ACC112 (cell line): Measurements from ENCODE around the gene MEP1A.

Experiments
- H2AFZ ChIP-seq: fragments of 200-600 bp; sonication (generic); one replicate; pipeline ENCODE4 v1.6.0; 2017; ENCODE audit warnings: antibody characterized with exemption, low read length; ENCODE audit not compliant: unreplicated experiment
- H3K27ac ChIP-seq: fragments of 200-600 bp; sonication (generic); 2 replicates; pipeline ENCODE4 v1.5.1; 2014; ENCODE audit warnings: low read depth, mild to moderate bottlenecking, antibody characterized with exemption, low read length, moderate library complexity
- H3K27me3 ChIP-seq: fragments of 200-600 bp; sonication (generic); 2 replicates; pipeline ENCODE4 v1.6.1; 2014; ENCODE audit warnings: mild to moderate bottlenecking, antibody characterized with exemption, low read length, moderate library complexity, mixed read lengths; ENCODE audit not compliant: insufficient read depth
- H3K36me3 ChIP-seq: fragments of 200-600 bp; sonication (generic); 2 replicates; pipeline ENCODE4 v1.6.1; 2016; ENCODE audit warnings: mild to moderate bottlenecking, antibody characterized with exemption, low read length, moderate library complexity, mixed read lengths; ENCODE audit not compliant: insufficient read depth
- H3K4me1 ChIP-seq: fragments of 200-600 bp; sonication (generic); one replicate; pipeline ENCODE4 v1.6.1; 2016; ENCODE audit warnings: low read length, mixed read lengths; ENCODE audit not compliant: insufficient read depth, unreplicated experiment, control insufficient read depth
- H3K4me3 ChIP-seq: fragments of 200-600 bp; sonication (generic); 2 replicates; pipeline ENCODE4 v1.5.1; 2014; ENCODE audit warnings: mild to moderate bottlenecking, low read depth, low read length
- H3K79me2 ChIP-seq: fragments of 200-600 bp; sonication (generic); one replicate; pipeline ENCODE4 v1.6.0; 2016; ENCODE audit warnings: low read length; ENCODE audit not compliant: control insufficient read depth, unreplicated experiment, insufficient read depth

Gene MEP1A

GRCh38 chr6:46776070-46776712 lies 17.0 kb upstream of the MEP1A start:
- Histone ChIP-seq H3K27me3 (peaks cover 5% of the 10 kb centered on the region; the same call in 1 of the 2 replicates), H3K4me3 (no peak overlapping the region), H3K36me3 (no peaks in the 10 kb centered on the region), H3K79me2 (no peaks in the 10 kb centered on the region), H3K27ac (no peak overlapping the region), H2AFZ (no peak overlapping the region), H3K4me1 (no peaks in the 10 kb centered on the region)

- Histone ChIP-seq H3K4me3 (no peak overlapping the region), H3K27ac (no peak overlapping the region), H3K4me1 (no peaks in the 10 kb centered on the region), H3K27me3 (peaks cover 5% of the 10 kb centered on the region; the same call in 1 of the 2 replicates), H3K79me2 (no peaks in the 10 kb centered on the region), H3K36me3 (no peaks in the 10 kb centered on the region), H2AFZ (no peak overlapping the region)
These were observed 15.5 kb upstream of the MEP1A start for GRCh38 chr6:46777476-46778346.

- Histone ChIP-seq H2AFZ (no peak overlapping the region), H3K79me2 (no peaks in the 10 kb centered on the region), H3K4me1 (no peaks in the 10 kb centered on the region), H3K27ac (no peak overlapping the region), H3K27me3 (peaks cover 5% of the 10 kb centered on the region; the same call in 1 of the 2 replicates), H3K36me3 (no peaks in the 10 kb centered on the region), H3K4me3 (no peak overlapping the region)
These were observed 11.5 kb upstream of the MEP1A start for GRCh38 chr6:46781478-46782378.

DNA sequence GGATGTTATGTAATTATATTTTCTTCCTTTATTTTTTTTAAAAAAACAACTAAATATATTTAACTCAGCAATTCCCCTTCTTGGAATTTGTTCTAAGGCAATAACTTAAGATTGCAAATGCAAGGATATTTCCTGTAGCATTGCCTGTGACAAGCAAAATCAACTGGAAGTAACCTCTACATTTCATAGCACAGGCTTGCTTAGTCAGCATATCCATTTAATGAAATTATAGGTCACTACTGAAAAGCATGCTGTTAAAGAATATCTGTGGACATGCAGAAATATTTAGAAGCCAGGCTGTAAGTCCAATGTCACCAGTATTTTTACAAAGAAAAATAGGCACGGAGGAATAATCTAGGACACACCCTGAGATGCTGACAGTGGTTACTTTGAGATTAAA lies 8.7 kb upstream of the MEP1A start:
- no peaks in the 10 kb centered on the region for H3K4me1 ChIP-seq
- H3K27me3 ChIP-seq, result peaks cover 5% of the 10 kb centered on the region; the same call in 1 of the 2 replicates
- H3K27ac ChIP-seq, result no peak overlapping the region
- no peaks in the 10 kb centered on the region for H3K79me2 ChIP-seq
- no peak overlapping the region for H3K4me3 ChIP-seq
- no peaks in the 10 kb centered on the region for H3K36me3 ChIP-seq
- no peak overlapping the region for H2AFZ ChIP-seq

- H3K27me3 ChIP-seq, result peaks cover 13% of the 10 kb centered on the region
- H3K27ac ChIP-seq, result no peak overlapping the region
- no peaks in the 10 kb centered on the region for H3K4me1 ChIP-seq
- H3K79me2 ChIP-seq, result no peaks in the 10 kb centered on the region
- no peak overlapping the region for H2AFZ ChIP-seq
- no peak overlapping the region for H3K4me3 ChIP-seq
- H3K36me3 ChIP-seq, result no peaks in the 10 kb centered on the region
These were observed 5.2 kb upstream of the MEP1A start for GRCh38 chr6:46787871-46788540.

- Histone ChIP-seq H3K27ac (no peak overlapping the region), H3K4me1 (no peaks in the 10 kb centered on the region), H3K79me2 (no peaks in the 10 kb centered on the region), H3K4me3 (no peak overlapping the region), H3K36me3 (no peaks in the 10 kb centered on the region), H2AFZ (no peak overlapping the region), H3K27me3 (peaks cover 13% of the 10 kb centered on the region)
These were observed 4.4 kb upstream of the MEP1A start for GRCh38 chr6:46788791-46789190.

- H3K4me1 ChIP-seq, result no peaks in the 10 kb centered on the region
- H2AFZ ChIP-seq, result no peak overlapping the region
These were observed 3.5 kb upstream of the MEP1A start for GRCh38 chr6:46789434-46790354.

DNA sequence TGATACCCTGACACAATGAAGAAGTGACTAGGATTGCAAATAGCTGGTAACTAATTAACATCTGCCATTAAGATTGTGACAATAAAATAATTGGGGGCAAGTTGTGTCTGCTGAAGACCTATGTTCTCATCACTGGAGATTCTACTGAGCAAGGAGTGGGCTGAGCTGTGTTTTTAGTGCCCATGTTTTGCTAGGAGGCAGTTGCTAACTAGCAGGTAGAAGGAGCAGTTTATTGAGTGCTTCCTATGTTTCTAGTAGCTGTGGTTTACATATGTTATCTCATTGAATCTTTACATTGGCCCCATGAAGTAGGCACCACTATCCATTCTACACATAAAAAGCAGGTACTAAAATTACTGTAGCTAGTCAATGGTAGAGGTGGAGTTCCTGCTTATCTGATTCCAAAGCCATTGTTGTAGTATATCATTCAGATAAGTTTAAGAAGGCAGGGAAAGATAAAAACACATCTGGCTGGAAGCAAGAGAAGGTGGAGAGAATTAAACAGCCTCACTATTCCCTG lies 2.8 kb upstream of the MEP1A start:
- H3K79me2 ChIP-seq, result no peaks in the 10 kb centered on the region
- no peaks in the 10 kb centered on the region for H3K4me1 ChIP-seq
- no peaks in the 10 kb centered on the region for H3K36me3 ChIP-seq
- H2AFZ ChIP-seq, result no peak overlapping the region
- H3K27me3 ChIP-seq, result peaks cover 17% of the 10 kb centered on the region
- no peak overlapping the region for H3K27ac ChIP-seq
- no peak overlapping the region for H3K4me3 ChIP-seq

More at GRCh38 chr6:46789434-46790354, 3.5 kb upstream of the MEP1A start:
- Histone ChIP-seq H3K4me3 (no peak overlapping the region), H3K27me3 (peaks cover 17% of the 10 kb centered on the region), H3K27ac (no peak overlapping the region), H3K36me3 (no peaks in the 10 kb centered on the region), H3K79me2 (no peaks in the 10 kb centered on the region)

- Histone ChIP-seq H3K4me3 (no peak overlapping the region), H3K27me3 (peaks cover 22% of the 10 kb centered on the region), H3K79me2 (no peaks in the 10 kb centered on the region), H3K4me1 (no peaks in the 10 kb centered on the region), H3K36me3 (no peaks in the 10 kb centered on the region), H2AFZ (no peak overlapping the region), H3K27ac (no peak overlapping the region)
These were observed 554 bp upstream of the MEP1A start for GRCh38 chr6:46792635-46793034.
